ENCODE results near the gene MIB1.

The MIB1 gene

GRCh38 chr18:21739604-21740537 lies 721 bp upstream of the MIB1 start:
- Histone ChIP-seq H3K18ac (ENCODE audit: low read length) (no peak overlapping the region), H2BK120ac (ENCODE audit: low read depth, low read length) (no peak overlapping the region), H3K9ac (ENCODE audit: low read length) (peak overlapping the region; percentile 35), H3K27me3 (ENCODE audit: insufficient read depth, low read length, poor library complexity) (no peaks in the 10 kb centered on the region), H3K4me2 (ENCODE audit: low read length) (no peak overlapping the region), H3K4me3 (ENCODE audit: low read length) (no peak overlapping the region), H2BK15ac (replicated peaks; ENCODE audit: low read depth) (no peak overlapping the region), H3K27ac (ENCODE audit: low read depth, low read length) (peak overlapping the region; percentile 20), H3K4ac (ENCODE audit: low read depth, low read length) (no peak overlapping the region), H3K36me3 (ENCODE audit: control insufficient read depth, insufficient read depth, low read length) (no peaks in the 10 kb centered on the region), H4K8ac (ENCODE audit: low read depth, low read length) (no peak overlapping the region), H4K5ac (ENCODE audit: low read length) (no peak overlapping the region), H3K79me1 (ENCODE audit: low read length) (peaks cover 2% of the 10 kb centered on the region), H2AK5ac (ENCODE audit: low read length) (no peak overlapping the region), H3K23ac (ENCODE audit: low read length) (no peak overlapping the region), H3K4me1 (ENCODE audit: control insufficient read depth, low read depth, low read length) (no peaks in the 10 kb centered on the region), H2BK5ac (ENCODE audit: low read length) (no peak overlapping the region), H3K56ac (ENCODE audit: low read length) (peak overlapping the region; percentile 3), H3K79me2 (ENCODE audit: control insufficient read depth, insufficient read depth, low read length) (peaks cover 21% of the 10 kb centered on the region)
- no peak for DNase-seq
- WGBS (ENCODE audit: extremely low coverage, insufficient coverage, low lambda C conversion rate), result no CpG with 5 or more reads among the region's 21 CpGs

- WGBS (ENCODE audit: extremely low coverage, insufficient coverage, low lambda C conversion rate), result no CpG with 5 or more reads among the region's 41 CpGs
- no peak for DNase-seq
- Histone ChIP-seq H3K36me3 (ENCODE audit: control insufficient read depth, insufficient read depth, low read length) (no peaks in the 10 kb centered on the region), H3K4ac (ENCODE audit: low read depth, low read length) (peak overlapping the region; percentile 96), H3K9ac (ENCODE audit: low read length) (peak overlapping the region; percentile 62), H4K8ac (ENCODE audit: low read depth, low read length) (no peak overlapping the region), H3K4me2 (ENCODE audit: low read length) (no peak overlapping the region), H2BK5ac (ENCODE audit: low read length) (no peak overlapping the region), H3K79me1 (ENCODE audit: low read length) (peaks cover 2% of the 10 kb centered on the region), H3K4me3 (ENCODE audit: low read length) (peak overlapping the region; percentile 28), H2BK15ac (replicated peaks; ENCODE audit: low read depth) (no peak overlapping the region), H3K18ac (ENCODE audit: low read length) (peak overlapping the region; percentile 94), H2AK5ac (ENCODE audit: low read length) (no peak overlapping the region), H3K23ac (ENCODE audit: low read length) (no peak overlapping the region), H3K56ac (ENCODE audit: low read length) (peak overlapping the region; percentile 73), H2BK120ac (ENCODE audit: low read depth, low read length) (no peak overlapping the region), H3K4me1 (ENCODE audit: control insufficient read depth, low read depth, low read length) (no peaks in the 10 kb centered on the region), H3K27ac (ENCODE audit: low read depth, low read length) (peak overlapping the region; percentile 90), H3K27me3 (ENCODE audit: insufficient read depth, low read length, poor library complexity) (no peaks in the 10 kb centered on the region), H4K5ac (ENCODE audit: low read length) (no peak overlapping the region), H3K79me2 (ENCODE audit: control insufficient read depth, insufficient read depth, low read length) (peaks cover 31% of the 10 kb centered on the region)
Observed at GRCh38 chr18:21741312-21741561, 645 bp downstream of the MIB1 start.

- Histone ChIP-seq H3K9ac (ENCODE audit: low read length) (peak overlapping the region; percentile 62), H3K4ac (ENCODE audit: low read depth, low read length) (peak overlapping the region; percentile 96), H3K79me1 (ENCODE audit: low read length) (peaks cover 2% of the 10 kb centered on the region), H3K36me3 (ENCODE audit: control insufficient read depth, insufficient read depth, low read length) (no peaks in the 10 kb centered on the region), H3K4me2 (ENCODE audit: low read length) (peak overlapping the region; percentile 83), H3K4me3 (ENCODE audit: low read length) (peak overlapping the region; percentile 28), H4K5ac (ENCODE audit: low read length) (no peak overlapping the region), H3K18ac (ENCODE audit: low read length) (peak overlapping the region; percentile 94), H4K8ac (ENCODE audit: low read depth, low read length) (no peak overlapping the region), H3K4me1 (ENCODE audit: control insufficient read depth, low read depth, low read length) (no peaks in the 10 kb centered on the region), H2BK120ac (ENCODE audit: low read depth, low read length) (no peak overlapping the region), H2BK5ac (ENCODE audit: low read length) (no peak overlapping the region), H3K27ac (ENCODE audit: low read depth, low read length) (peak overlapping the region; percentile 90), H3K79me2 (ENCODE audit: control insufficient read depth, insufficient read depth, low read length) (peaks cover 36% of the 10 kb centered on the region), H3K56ac (ENCODE audit: low read length) (peak overlapping the region; percentile 73), H2AK5ac (ENCODE audit: low read length) (no peak overlapping the region), H2BK15ac (replicated peaks; ENCODE audit: low read depth) (no peak overlapping the region), H3K27me3 (ENCODE audit: insufficient read depth, low read length, poor library complexity) (no peaks in the 10 kb centered on the region), H3K23ac (ENCODE audit: low read length) (no peak overlapping the region)
- WGBS (ENCODE audit: extremely low coverage, insufficient coverage, low lambda C conversion rate), result no CpG with 5 or more reads among the region's 49 CpGs
- peak; percentile 54 for DNase-seq
Observed at GRCh38 chr18:21741562-21742314, 1.1 kb downstream of the MIB1 start.

- no peak overlapping the region for H3K23ac ChIP-seq (ENCODE audit: low read length)
- H2BK5ac ChIP-seq (ENCODE audit: low read length), result no peak overlapping the region
- H2AK5ac ChIP-seq (ENCODE audit: low read length), result no peak overlapping the region
- H4K8ac ChIP-seq (ENCODE audit: low read depth, low read length), result no peak overlapping the region
- no peaks in the 10 kb centered on the region for H3K27me3 ChIP-seq (ENCODE audit: insufficient read depth, low read length, poor library complexity)
- H3K4me1 ChIP-seq (ENCODE audit: control insufficient read depth, low read depth, low read length), result no peaks in the 10 kb centered on the region
- no peaks in the 10 kb centered on the region for H3K36me3 ChIP-seq (ENCODE audit: control insufficient read depth, insufficient read depth, low read length)
- WGBS (ENCODE audit: extremely low coverage, insufficient coverage, low lambda C conversion rate), result no CpG with 5 or more reads among the region's 5 CpGs
- H3K18ac ChIP-seq (ENCODE audit: low read length), result no peak overlapping the region
- H3K9ac ChIP-seq (ENCODE audit: low read length), result peak overlapping the region; percentile 62
- no peak overlapping the region for H2BK120ac ChIP-seq (ENCODE audit: low read depth, low read length)
- peak; percentile 22 for DNase-seq
- no peak overlapping the region for H3K27ac ChIP-seq (ENCODE audit: low read depth, low read length)
- peaks cover 4% of the 10 kb centered on the region for H3K79me1 ChIP-seq (ENCODE audit: low read length)
- H3K4me2 ChIP-seq (ENCODE audit: low read length), result peak overlapping the region; percentile 83
- H3K4ac ChIP-seq (ENCODE audit: low read depth, low read length), result no peak overlapping the region
- H3K79me2 ChIP-seq (ENCODE audit: control insufficient read depth, insufficient read depth, low read length), result peaks cover 40% of the 10 kb centered on the region
- H3K56ac ChIP-seq (ENCODE audit: low read length), result peak overlapping the region; percentile 73
- H2BK15ac ChIP-seq (replicated peaks; ENCODE audit: low read depth), result no peak overlapping the region
- peak overlapping the region; percentile 28 for H3K4me3 ChIP-seq (ENCODE audit: low read length)
- no peak overlapping the region for H4K5ac ChIP-seq (ENCODE audit: low read length)
Observed at GRCh38 chr18:21742315-21742687, 1.7 kb downstream of the MIB1 start.

- H3K4ac ChIP-seq (ENCODE audit: low read depth, low read length), result no peak overlapping the region
- no peaks in the 10 kb centered on the region for H3K27me3 ChIP-seq (ENCODE audit: insufficient read depth, low read length, poor library complexity)
- H3K18ac ChIP-seq (ENCODE audit: low read length), result no peak overlapping the region
- no peak overlapping the region for H3K23ac ChIP-seq (ENCODE audit: low read length)
- no peak for DNase-seq
- no peak overlapping the region for H3K27ac ChIP-seq (ENCODE audit: low read depth, low read length)
- no peak overlapping the region for H3K56ac ChIP-seq (ENCODE audit: low read length)
- H3K4me3 ChIP-seq (ENCODE audit: low read length), result no peak overlapping the region
- no peaks in the 10 kb centered on the region for H3K36me3 ChIP-seq (ENCODE audit: control insufficient read depth, insufficient read depth, low read length)
- no CpG with 5 or more reads among the region's 7 CpGs for WGBS (ENCODE audit: extremely low coverage, insufficient coverage, low lambda C conversion rate)
- no peak overlapping the region for H3K9ac ChIP-seq (ENCODE audit: low read length)
- peaks cover 47% of the 10 kb centered on the region for H3K79me2 ChIP-seq (ENCODE audit: control insufficient read depth, insufficient read depth, low read length)
- peaks cover 5% of the 10 kb centered on the region for H3K79me1 ChIP-seq (ENCODE audit: low read length)
- H2AK5ac ChIP-seq (ENCODE audit: low read length), result no peak overlapping the region
- no peak overlapping the region for H2BK120ac ChIP-seq (ENCODE audit: low read depth, low read length)
- no peak overlapping the region for H4K8ac ChIP-seq (ENCODE audit: low read depth, low read length)
- H2BK15ac ChIP-seq (replicated peaks; ENCODE audit: low read depth), result no peak overlapping the region
- no peak overlapping the region for H4K5ac ChIP-seq (ENCODE audit: low read length)
- no peak overlapping the region for H2BK5ac ChIP-seq (ENCODE audit: low read length)
- no peak overlapping the region for H3K4me2 ChIP-seq (ENCODE audit: low read length)
- H3K4me1 ChIP-seq (ENCODE audit: control insufficient read depth, low read depth, low read length), result no peaks in the 10 kb centered on the region
Observed at GRCh38 chr18:21743166-21743832, 2.7 kb downstream of the MIB1 start.
